Endothelial cell (in vitro differentiated cells): ENCODE data around the gene USP49. TPM values are rescaled to one million over a fixed set of nuclear protein-coding genes. Genes with fewer than 3 reads are reported as not detected.

Experiments
- DNase-seq: peaks from one replicate; pipeline ENCODE4 v3.0.0; 2021; ENCODE audit warnings: low spot score
- H3K27ac Mint-ChIP-seq: one replicate; pipeline ENCODE4 v1.8.0; 2021; ENCODE audit warnings: mixed read lengths, inconsistent platforms; ENCODE audit not compliant: unreplicated experiment
- H3K27me3 Mint-ChIP-seq: one replicate; pipeline ENCODE4 v1.8.0; 2021; ENCODE audit warnings: mild to moderate bottlenecking, moderate library complexity, mixed read lengths, inconsistent platforms; ENCODE audit not compliant: unreplicated experiment
- H3K36me3 Mint-ChIP-seq: one replicate; pipeline ENCODE4 v1.8.0; 2021; ENCODE audit warnings: mild to moderate bottlenecking, low read depth, mixed read lengths, inconsistent platforms; ENCODE audit not compliant: unreplicated experiment
- H3K4me1 Mint-ChIP-seq: one replicate; pipeline ENCODE4 v1.8.0; 2021; ENCODE audit warnings: mild to moderate bottlenecking, mixed read lengths, inconsistent platforms; ENCODE audit not compliant: unreplicated experiment
- H3K4me3 Mint-ChIP-seq: one replicate; pipeline ENCODE4 v1.8.0; 2021; ENCODE audit warnings: mild to moderate bottlenecking, mixed read lengths, inconsistent platforms; ENCODE audit not compliant: unreplicated experiment
- H3K9me3 Mint-ChIP-seq: one replicate; pipeline ENCODE4 v1.8.0; 2021; ENCODE audit warnings: mixed read lengths, inconsistent platforms; ENCODE audit not compliant: unreplicated experiment
- total RNA-seq: library from RNA; stranded (reverse); fragmentation: NEBNext Ultra II Directional; extraction: Animal tissue kit (Norgen Biotek cat#: 25700); gene quantifications from one replicate; pipeline ENCODE4 v1.2.1, GENCODE V29; 2021; ENCODE audit not compliant: unreplicated experiment
- TF ChIP-seq, protein P1 (sequence below): fragments of 200-600 bp; sonication (generic); IDR thresholded peaks from one replicate; pipeline ENCODE4 v1.5.0; 2021; ENCODE audit warnings: antibody characterized with exemption; ENCODE audit not compliant: unreplicated experiment

Gene USP49
- total RNA-seq, 1 donor from 2014 or later, result 7.1 TPM

DNA sequence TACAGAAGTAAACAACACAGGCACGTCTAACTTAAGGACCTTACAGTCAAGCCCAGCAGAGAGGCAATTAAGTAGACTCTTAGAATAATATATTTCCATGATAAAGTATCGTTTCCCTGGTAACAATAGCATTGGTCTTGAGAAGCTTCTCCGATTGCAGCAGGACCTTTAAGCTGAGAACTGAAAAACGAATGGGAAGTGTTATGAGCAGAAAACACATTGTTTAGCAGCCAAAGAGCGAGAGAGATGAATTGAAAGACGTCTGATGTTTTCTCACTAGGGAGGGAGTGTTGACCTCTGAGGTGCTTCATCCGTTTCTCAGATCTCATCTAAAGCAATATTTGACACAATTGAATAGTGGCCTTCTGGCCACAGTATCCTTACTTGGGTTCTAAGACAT is 27.0 kb upstream of the USP49 start:
- Mint-ChIP-seq H3K4me3 (peak overlapping the region; percentile 97), H3K4me1 (peaks cover 26% of the 10 kb centered on the region), H3K27me3 (peaks cover 8% of the 10 kb centered on the region), H3K36me3 (peaks cover 12% of the 10 kb centered on the region), H3K9me3 (no peaks in the 10 kb centered on the region), H3K27ac (peak overlapping the region; percentile 99)
- DNase-seq, result no peak
- TF ChIP-seq, protein P1, sequence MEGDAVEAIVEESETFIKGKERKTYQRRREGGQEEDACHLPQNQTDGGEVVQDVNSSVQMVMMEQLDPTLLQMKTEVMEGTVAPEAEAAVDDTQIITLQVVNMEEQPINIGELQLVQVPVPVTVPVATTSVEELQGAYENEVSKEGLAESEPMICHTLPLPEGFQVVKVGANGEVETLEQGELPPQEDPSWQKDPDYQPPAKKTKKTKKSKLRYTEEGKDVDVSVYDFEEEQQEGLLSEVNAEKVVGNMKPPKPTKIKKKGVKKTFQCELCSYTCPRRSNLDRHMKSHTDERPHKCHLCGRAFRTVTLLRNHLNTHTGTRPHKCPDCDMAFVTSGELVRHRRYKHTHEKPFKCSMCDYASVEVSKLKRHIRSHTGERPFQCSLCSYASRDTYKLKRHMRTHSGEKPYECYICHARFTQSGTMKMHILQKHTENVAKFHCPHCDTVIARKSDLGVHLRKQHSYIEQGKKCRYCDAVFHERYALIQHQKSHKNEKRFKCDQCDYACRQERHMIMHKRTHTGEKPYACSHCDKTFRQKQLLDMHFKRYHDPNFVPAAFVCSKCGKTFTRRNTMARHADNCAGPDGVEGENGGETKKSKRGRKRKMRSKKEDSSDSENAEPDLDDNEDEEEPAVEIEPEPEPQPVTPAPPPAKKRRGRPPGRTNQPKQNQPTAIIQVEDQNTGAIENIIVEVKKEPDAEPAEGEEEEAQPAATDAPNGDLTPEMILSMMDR, result no peak

DNA sequence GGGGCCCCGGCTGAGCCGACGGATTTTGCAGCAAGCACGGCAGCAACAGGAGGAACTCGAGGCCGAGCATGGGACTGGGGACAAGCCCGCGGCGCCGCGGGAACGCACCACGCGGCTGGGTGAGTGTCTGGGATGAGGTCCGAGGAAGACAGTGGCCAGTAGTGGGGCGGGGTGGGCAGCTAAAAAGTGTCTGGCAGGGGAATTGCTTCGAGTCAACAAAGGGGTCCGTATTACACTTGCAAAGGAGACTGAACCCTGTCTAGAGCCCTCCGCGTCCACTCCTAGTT is 26.5 kb upstream of the USP49 start:
- Mint-ChIP-seq H3K36me3 (peaks cover 12% of the 10 kb centered on the region), H3K9me3 (no peaks in the 10 kb centered on the region), H3K27me3 (peaks cover 8% of the 10 kb centered on the region), H3K4me1 (peaks cover 26% of the 10 kb centered on the region), H3K4me3 (peak overlapping the region; percentile 97), H3K27ac (peak overlapping the region; percentile 99)
- TF ChIP-seq, protein P1, result no peak
- no peak for DNase-seq

DNA sequence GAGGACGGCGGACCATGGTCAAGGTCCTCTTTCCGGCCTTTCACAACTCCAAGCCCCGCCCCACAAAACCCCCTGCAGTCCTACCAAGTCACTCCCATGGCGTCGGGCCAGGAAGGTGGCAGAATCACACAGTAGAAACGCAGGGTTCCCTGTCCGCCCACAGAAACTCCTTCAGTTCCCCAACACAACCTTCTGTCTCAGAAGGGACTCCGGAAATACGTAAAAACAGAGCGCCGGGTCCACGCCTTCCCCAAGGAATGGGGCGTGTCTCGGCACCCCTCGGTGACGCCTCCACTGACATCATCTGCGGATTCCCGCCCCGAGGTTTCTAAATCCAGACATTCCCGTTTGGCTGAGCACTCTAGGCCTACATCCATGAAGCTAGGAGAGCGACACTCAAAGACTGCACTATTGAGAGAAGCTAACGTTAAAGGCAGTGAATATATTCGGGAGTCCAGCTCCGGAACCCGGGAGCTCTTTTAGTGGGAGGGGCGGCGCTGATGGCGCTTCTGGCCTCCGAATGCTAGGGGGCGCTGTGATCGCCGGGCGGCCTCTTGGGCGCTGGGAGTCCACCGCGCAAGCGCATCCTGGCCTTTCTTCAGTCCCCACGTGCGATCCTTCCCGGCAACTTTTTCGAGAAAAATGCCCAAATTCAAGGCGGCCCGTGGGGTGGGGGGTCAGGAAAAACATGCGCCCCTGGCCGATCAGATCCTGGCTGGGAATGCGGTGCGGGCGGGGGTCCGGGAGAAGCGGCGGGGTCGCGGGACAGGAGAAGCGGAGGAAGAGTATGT is 25.9 kb upstream of the USP49 start, which contains the start of the genes BYSL and MED20:
BYSL (plus strand) TSS at position 579 of the 791 bp plus-strand sequence; CDS start at position 643, 64 bp downstream.
MED20 (minus strand) TSS at position 219 of the 791 bp plus-strand sequence; CDS start at position 98, 121 bp downstream.
- Mint-ChIP-seq H3K36me3 (peaks cover 12% of the 10 kb centered on the region), H3K4me1 (peaks cover 26% of the 10 kb centered on the region), H3K4me3 (peak within 1 kb of the TSS; percentile 97), H3K27me3 (peaks cover 8% of the 10 kb centered on the region), H3K27ac (peak within 1 kb of the TSS; percentile 99), H3K9me3 (no peaks in the 10 kb centered on the region)
- TF ChIP-seq, protein P1, result peak; percentile 92
- DNase-seq, result peak; percentile 95

DNA sequence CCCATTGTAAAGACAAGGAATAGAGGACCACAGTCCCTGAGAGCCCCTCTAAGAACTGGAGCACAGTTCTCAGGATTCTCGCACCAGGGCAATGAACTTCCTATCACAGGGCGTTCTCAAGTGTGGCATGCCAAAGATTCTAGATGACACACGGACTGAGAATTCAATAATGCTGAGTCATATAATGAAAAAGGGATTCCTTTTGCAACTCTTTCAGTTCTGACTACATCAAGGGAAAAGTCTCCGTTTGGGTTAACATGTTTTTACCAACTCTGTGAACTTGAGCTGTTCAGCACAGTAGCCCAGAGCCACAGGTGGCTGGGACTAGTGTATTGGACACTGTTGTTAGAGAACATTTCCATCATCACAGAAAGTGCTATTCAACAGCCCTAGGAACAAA is 22.4 kb upstream of the USP49 start:
- TF ChIP-seq, protein P1, result no peak
- H3K9me3 Mint-ChIP-seq, result no peaks in the 10 kb centered on the region
- H3K27me3 Mint-ChIP-seq, result peaks cover 12% of the 10 kb centered on the region
- no peak overlapping the region for H3K27ac Mint-ChIP-seq
- H3K4me3 Mint-ChIP-seq, result no peak overlapping the region
- no peak for DNase-seq
- H3K4me1 Mint-ChIP-seq, result peaks cover 32% of the 10 kb centered on the region
- H3K36me3 Mint-ChIP-seq, result peaks cover 8% of the 10 kb centered on the region

DNA sequence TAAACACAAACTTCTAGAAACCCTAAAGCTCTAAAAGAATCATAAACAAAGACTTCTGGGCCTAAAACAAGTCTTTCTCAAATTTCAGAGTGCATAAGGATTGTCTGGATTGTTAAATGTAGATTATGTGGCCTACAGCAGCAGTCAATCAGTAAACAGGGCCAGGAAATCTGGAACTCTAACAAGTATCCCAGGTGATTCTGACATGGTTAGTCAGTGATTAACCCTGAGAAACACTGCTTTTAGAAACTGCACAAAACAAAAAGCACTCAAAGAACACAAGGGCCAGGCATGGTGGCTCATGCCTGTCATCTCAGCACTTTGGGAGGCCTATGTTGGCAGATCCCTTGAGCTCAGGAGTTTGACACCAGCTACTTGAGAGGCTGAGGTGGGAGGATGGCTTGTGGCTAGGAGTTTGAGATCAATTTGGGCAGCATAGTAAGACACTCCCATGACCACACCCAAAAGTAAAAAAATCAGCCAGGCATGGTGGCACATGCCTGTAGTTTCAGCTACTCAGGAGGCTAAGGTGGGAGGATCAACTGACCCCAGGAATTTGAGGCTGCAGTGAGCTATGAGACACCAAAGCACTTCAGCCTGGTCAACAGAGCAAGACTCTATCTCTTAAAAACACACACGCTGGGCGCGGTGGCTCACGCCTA is 19.8 kb upstream of the USP49 start:
- Mint-ChIP-seq H3K36me3 (peaks cover 8% of the 10 kb centered on the region), H3K4me3 (peak overlapping the region; percentile 57), H3K4me1 (peaks cover 16% of the 10 kb centered on the region), H3K27me3 (peaks cover 5% of the 10 kb centered on the region), H3K27ac (peak overlapping the region; percentile 97), H3K9me3 (no peaks in the 10 kb centered on the region)
- no peak for DNase-seq
- TF ChIP-seq, protein P1, result no peak
